Heart right ventricle (tissue), 16 donors: Measurements from ENCODE around the gene DGKH. TPM values are rescaled to one million over a fixed set of nuclear protein-coding genes. Genes with fewer than 3 reads are reported as not detected.
"Not testable (repeated sequence)": the region's sequence is repeated elsewhere in the genome, so short reads cannot be mapped to it uniquely, and the experiment has no call there.

Experiments
- ATAC-seq, 8 donors: fragments of 200-7000 bp; cut with Tn5 transposase; one replicate each; pipeline ENCODE4 v1.9.1; 2020; ENCODE audit warnings: mild to moderate bottlenecking in 8 of 8, moderate library complexity in 8 of 8, moderate number of reproducible peaks in 1 of 8
- DNase-seq, 2 donors: peaks; one replicate each; pipeline ENCODE4 v3.0.0-alpha.2; 2020
- H3K27ac ChIP-seq, 10 donors: fragments of 200-600 bp; sonication (generic) in 2 of 10; one replicate each; pipeline versions ENCODE4 v1.5.0 to v1.8.0; 2020 to 2022; ENCODE audit warnings: mild to moderate bottlenecking in 3 of 10
- H3K27me3 ChIP-seq, 7 donors: fragments of 200-600 bp; one replicate each; pipeline ENCODE4 v1.8.0; 2021 to 2022; ENCODE audit warnings: mild to moderate bottlenecking in 2 of 7
- H3K36me3 ChIP-seq, 9 donors: fragments of 200-600 bp; sonication (generic) in 1 of 9; one replicate each; pipeline versions ENCODE4 v1.5.0 to v1.8.0; 2020 to 2022; ENCODE audit warnings: mild to moderate bottlenecking in 2 of 9
- H3K4me1 ChIP-seq, 9 donors: fragments of 200-600 bp; sonication (generic) in 1 of 9; one replicate each; pipeline versions ENCODE4 v1.5.0 to v1.8.0; 2020 to 2022; ENCODE audit warnings: mild to moderate bottlenecking in 4 of 9
- H3K4me3 ChIP-seq, 10 donors: fragments of 200-600 bp; sonication (generic) in 2 of 10; one replicate each; pipeline versions ENCODE4 v1.5.0 to v1.8.0; 2020 to 2022; ENCODE audit warnings: mild to moderate bottlenecking in 7 of 10, moderate library complexity in 2 of 10
- H3K9me3 ChIP-seq, 11 donors: fragments of 200-600 bp in 10 of 11; sonication (generic) in 2 of 11; one replicate each; pipeline versions ENCODE4 v1.5.0 to v1.8.0; 2013 to 2022; ENCODE audit warnings: mild to moderate bottlenecking in 2 of 11, control low read depth in 1 of 11, moderate library complexity in 1 of 11
- WGBS, 2 donors: extraction: QIAGEN DNeasy Blood & Tissue Kit; methylation state at CpG; one replicate each; pipeline ENCODE4 v1.1.7; 2013; ENCODE audit warnings: inconsistent platforms in 1 of 2; 5-methylcytosine and 5-hydroxymethylcytosine counted together
- intact Hi-C, 10 donors: fragments of 100-400 bp; cut with DNase I; formaldehyde crosslinking; loops; one replicate each; pipeline versions ENCODE4 v1.11.1 to v1.14.2; 2022
- polyA plus RNA-seq, 2 donors: library from polyadenylated mRNA; stranded (reverse); fragments of 200-250 nt; gene quantifications; one replicate each; pipeline ENCODE4 v1.2.3, GENCODE V29; 2013
- total RNA-seq, 10 donors: library from RNA; stranded (reverse); fragmentation: NEBNext Ultra II Directional in 3 of 10; extraction: Animal tissue kit (Norgen Biotek cat#: 25700) in 3 of 10; gene quantifications; one replicate each; pipeline versions ENCODE4 v1.2.1 to v1.2.4, GENCODE V29; 2021 to 2023
- TF ChIP-seq, protein P1 (sequence below), 9 donors: fragments of 200-600 bp; sonication (generic) in 2 of 9; IDR thresholded peaks; one replicate each; pipeline versions ENCODE4 v1.5.0 to v1.8.0; 2021 to 2022; ENCODE audit warnings: antibody characterized with exemption in 9 of 9, mild to moderate bottlenecking in 5 of 9, moderate library complexity in 1 of 9
- donor health status: Arrhythmogenic right ventricular cardiomyopathy.
- donor health status: ischemic (EF 13 %, LVEDD 7.1; RV severe dilation, severe dysfunction).
- donor health status: healthy with polysubstance abuse.
- donor health status: DM: no; HTN: yes; CAD: no.
- donor health status: DM: no; HTN: no; CAD: no.
- donor health status: ischemic (EF 25% LVEDD 6.9; RV normal size, moderate dysfunction).
- donor health status: ischemic (EF 25% LVEDD 5.7; RV mildly dilated, moderate dysfunction).
- donor health status: healthy.
- donor health status: DM: yes; HTN: yes; CAD: no.
- donor health status: Ischemic cardiomyopathy.
- donor health status: ischemic (EF 35%, LVEDD 5.7; RV mildly dilated, moderate dysfunction).
- donor health status: nonischemic (EF 11% LVEDD 7.7; RV severe dilation, severe dysfunction).
- donor health status: DM: yes; HTN: yes; CAD: no.
- donor health status: PGD.
- donor health status: ischemic (EF 29% LVEDD 5.4; RV normal size, mild dysfunction).
- donor health status: nonischemic (EF 23%, LVEDD 6.1; RV moderate dilation, normal function).

DGKH gene
- total and polyA plus RNA-seq, 12 donors: 1.2 to 11.0 (median 7.2) TPM

DNA sequence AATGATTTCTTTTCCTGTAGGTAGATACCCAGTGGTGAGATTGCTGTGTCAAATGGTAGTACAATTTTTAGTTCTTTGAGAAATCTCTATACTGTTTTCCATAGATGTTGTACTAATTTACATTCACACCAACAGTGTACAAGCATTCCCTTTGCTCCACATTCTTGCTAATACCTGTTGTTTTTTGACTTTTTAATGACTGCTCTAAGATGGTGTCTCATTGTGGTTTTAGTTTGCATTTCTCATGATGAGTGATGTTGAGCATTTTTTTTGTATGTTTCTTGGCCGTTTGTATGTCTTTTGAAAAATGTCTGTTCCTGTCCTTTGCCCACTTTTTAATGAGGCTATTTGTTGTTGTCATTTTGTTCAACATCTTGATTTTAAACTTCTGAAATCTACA, 103.3 kb downstream of the DGKH start:
- Histone ChIP-seq H3K4me3 (no peak overlapping the region), H3K9me3 (no peaks in the 10 kb centered on the region), H3K27ac (no peak overlapping the region), H3K4me1 (no peaks in the 10 kb centered on the region), H3K27me3 (no peaks in the 10 kb centered on the region), H3K36me3 (peaks cover 0 to 20% (median 8%) of the 10 kb centered on the region in 9 donors)
- DNase-seq: no peak
- WGBS, 2 donors: 78 to 84% methylated on average over 1 of the region's 1 CpG
- TF ChIP-seq, protein P1, sequence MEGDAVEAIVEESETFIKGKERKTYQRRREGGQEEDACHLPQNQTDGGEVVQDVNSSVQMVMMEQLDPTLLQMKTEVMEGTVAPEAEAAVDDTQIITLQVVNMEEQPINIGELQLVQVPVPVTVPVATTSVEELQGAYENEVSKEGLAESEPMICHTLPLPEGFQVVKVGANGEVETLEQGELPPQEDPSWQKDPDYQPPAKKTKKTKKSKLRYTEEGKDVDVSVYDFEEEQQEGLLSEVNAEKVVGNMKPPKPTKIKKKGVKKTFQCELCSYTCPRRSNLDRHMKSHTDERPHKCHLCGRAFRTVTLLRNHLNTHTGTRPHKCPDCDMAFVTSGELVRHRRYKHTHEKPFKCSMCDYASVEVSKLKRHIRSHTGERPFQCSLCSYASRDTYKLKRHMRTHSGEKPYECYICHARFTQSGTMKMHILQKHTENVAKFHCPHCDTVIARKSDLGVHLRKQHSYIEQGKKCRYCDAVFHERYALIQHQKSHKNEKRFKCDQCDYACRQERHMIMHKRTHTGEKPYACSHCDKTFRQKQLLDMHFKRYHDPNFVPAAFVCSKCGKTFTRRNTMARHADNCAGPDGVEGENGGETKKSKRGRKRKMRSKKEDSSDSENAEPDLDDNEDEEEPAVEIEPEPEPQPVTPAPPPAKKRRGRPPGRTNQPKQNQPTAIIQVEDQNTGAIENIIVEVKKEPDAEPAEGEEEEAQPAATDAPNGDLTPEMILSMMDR (IDR thresholded peaks at IDR 0.05): no peak
- no peak for ATAC-seq
- intact Hi-C loops: no loop called here

DNA sequence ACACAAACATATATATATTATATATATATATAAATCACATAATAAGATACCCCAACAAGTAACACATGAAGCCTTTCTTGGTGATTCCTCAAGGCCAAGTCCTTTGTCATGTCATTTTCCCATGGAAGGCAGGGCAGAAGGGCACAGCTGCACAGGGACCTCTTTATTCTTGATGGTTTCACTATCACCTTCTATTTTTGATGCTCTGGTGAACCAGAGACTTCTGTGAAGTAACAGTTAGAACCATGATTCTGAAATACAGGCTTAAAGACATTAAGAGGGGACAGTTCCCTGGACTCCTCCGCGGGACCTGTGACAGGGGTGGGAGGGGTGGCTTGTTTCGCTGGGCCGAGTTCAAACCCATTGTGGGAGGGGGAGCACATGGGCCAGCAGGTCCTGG, 104.0 kb downstream of the DGKH start:
- intact Hi-C loops: no loop called here
- H3K36me3 ChIP-seq: peaks cover 0 to 27% (median 8%) of the 10 kb centered on the region in 9 donors
- H3K4me3 ChIP-seq: no peak overlapping the region
- 90% methylated on average over 4 of the region's 4 CpGs for WGBS, 2 donors
- H3K4me1 ChIP-seq: no peaks in the 10 kb centered on the region
- no peaks in the 10 kb centered on the region for H3K27me3 ChIP-seq
- no peak for DNase-seq
- no peak for ATAC-seq
- TF ChIP-seq, protein P1 (IDR thresholded peaks at IDR 0.05): no peak
- no peak overlapping the region for H3K27ac ChIP-seq
- no peaks in the 10 kb centered on the region for H3K9me3 ChIP-seq

DNA sequence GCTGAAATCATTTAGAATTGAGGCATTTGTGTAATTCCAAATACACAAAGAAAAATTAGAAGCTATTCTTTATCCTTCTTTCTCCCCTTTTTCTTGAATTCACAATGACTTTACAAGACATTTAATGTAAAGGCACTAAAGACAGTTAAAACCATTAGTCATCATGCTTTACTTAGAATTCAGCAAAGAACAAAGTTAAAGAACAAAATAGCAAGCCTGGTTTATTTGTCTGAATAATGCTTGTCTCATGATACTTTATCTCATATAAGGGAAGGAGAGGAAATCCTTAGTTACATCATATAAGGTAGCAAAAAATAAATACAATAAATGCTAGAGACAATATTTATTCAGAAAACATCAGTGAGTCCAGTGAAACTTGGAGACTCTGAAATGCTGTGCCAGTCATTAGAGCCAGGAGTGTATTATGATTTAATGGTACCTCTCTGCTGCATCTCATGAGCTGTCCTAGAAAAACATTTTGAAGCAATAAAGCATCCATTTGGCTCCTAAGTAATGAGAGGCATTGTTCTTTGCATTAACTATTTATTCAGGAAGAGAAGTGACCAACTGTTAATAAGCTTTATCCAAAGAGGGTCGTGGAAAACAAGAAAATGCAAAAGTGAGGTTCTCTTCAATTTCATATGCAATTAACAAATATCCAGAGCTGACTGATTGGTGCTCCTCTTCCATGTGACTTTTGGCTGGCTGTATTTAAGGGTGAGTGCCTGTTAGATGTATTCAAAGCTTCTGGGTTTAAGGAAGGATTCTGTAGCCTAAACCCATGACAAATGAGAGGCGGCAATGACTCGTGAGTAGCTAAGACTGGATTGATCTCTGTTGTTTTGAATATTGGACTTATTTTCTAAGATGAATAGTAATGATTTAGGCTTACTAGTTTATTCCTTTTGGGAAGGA, 105.0 kb downstream of the DGKH start:
- H3K36me3 ChIP-seq: peaks cover 0 to 37% (median 8%) of the 10 kb centered on the region in 9 donors
- H3K27ac ChIP-seq: no peak overlapping the region
- DNase-seq (no peak), ATAC-seq (no peak)
- TF ChIP-seq, protein P1 (IDR thresholded peaks at IDR 0.05): no peak
- H3K27me3 ChIP-seq: no peaks in the 10 kb centered on the region
- H3K4me3 ChIP-seq: no peak overlapping the region
- H3K9me3 ChIP-seq: no peaks in the 10 kb centered on the region
- 90% methylated on average over 3 of the region's 3 CpGs for WGBS, 2 donors
- intact Hi-C loops: no loop called here
- no peaks in the 10 kb centered on the region for H3K4me1 ChIP-seq

DNA sequence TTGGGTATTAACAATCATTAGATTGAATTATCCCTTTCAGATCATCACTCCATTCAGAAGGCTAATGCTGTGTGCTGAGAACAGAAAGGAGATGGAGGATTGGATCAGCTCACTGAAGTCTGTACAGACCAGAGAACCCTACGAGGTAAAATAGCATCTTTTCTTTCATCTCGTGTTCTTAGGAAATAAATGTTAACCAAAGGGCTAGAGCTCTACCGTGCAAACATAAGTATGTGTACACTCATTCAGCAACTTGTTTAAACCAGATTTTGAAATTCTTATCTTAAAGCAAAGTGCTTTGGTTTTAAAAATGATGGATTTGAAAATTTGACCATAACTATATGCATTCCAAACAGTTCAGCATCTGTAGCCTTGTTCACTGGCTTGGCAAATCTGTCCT, 106.8 kb downstream of the DGKH start:
- DNase-seq (no peak), ATAC-seq (no peak)
- H3K9me3 ChIP-seq: no peaks in the 10 kb centered on the region
- no peak overlapping the region for H3K27ac ChIP-seq
- peaks cover 0 to 55% (median 8%) of the 10 kb centered on the region in 9 donors for H3K36me3 ChIP-seq
- TF ChIP-seq, protein P1 (IDR thresholded peaks at IDR 0.05): no peak
- no peak overlapping the region for H3K4me3 ChIP-seq
- WGBS, 2 donors: 92 to 98% methylated on average over 3 of the region's 3 CpGs
- H3K4me1 ChIP-seq: no peaks in the 10 kb centered on the region
- H3K27me3 ChIP-seq: no peaks in the 10 kb centered on the region
- intact Hi-C loops: no loop called here

DNA sequence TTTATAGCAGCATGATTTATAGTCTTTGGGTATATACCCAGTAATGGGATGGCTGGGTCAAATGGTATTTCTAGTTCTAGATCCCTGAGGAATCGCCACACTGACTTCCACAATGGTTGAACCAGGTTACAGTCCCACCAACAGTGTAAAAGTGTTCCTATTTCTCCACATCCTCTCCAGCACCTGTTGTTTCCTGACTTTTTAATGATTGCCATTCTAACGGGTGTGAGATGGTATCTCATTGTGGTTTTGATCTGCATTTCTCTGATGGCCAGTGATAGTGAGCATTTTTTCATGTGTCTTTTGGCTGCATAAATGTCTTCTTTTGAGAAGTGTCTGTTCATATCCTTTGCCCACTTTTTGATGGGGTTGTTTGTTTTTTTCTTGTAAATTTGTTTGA, 114.9 kb downstream of the DGKH start:
- intact Hi-C loops, H3K4me3 ChIP-seq, DNase-seq, ATAC-seq, H3K9me3 ChIP-seq, H3K27me3 ChIP-seq, H3K4me1 ChIP-seq, H3K27ac ChIP-seq: not testable (repeated sequence)
- peaks cover 0 to 89% (median 5%) of the 10 kb centered on the region in 9 donors for H3K36me3 ChIP-seq
- 75 to 87% methylated on average over 1 of the region's 2 CpGs for WGBS, 2 donors

DNA sequence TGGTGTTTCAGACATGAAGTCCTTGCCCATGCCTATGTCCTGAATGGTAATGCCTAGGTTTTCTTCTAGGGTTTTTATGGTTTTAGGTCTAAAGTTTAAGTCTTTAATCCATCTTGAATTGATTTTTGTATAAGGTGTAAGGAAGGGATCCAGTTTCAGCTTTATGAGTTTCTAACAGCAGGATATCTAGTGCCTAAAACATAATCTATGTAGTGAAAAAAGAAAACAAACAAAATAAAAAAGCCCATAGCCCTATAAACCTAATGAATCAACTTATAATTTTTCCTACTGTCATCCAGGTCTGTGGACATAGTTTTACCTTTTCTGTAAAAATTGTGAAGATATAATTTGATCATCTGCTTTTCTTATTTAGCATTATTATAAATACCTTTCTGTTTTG, 115.5 kb downstream of the DGKH start:
- DNase-seq, H3K4me1 ChIP-seq, intact Hi-C loops, H3K27ac ChIP-seq, H3K9me3 ChIP-seq, H3K4me3 ChIP-seq, H3K27me3 ChIP-seq, ATAC-seq: not testable (repeated sequence)
- peaks cover 0 to 89% (median 5%) of the 10 kb centered on the region in 9 donors for H3K36me3 ChIP-seq
